ENCODE results near the gene GPC3. TPM values are rescaled to one million over a fixed set of nuclear protein-coding genes. Genes with fewer than 3 reads are reported as not detected.

The GPC3 gene
- polyA plus RNA-seq, 5 donors = 394 to 493 (median 469) TPM

DNA sequence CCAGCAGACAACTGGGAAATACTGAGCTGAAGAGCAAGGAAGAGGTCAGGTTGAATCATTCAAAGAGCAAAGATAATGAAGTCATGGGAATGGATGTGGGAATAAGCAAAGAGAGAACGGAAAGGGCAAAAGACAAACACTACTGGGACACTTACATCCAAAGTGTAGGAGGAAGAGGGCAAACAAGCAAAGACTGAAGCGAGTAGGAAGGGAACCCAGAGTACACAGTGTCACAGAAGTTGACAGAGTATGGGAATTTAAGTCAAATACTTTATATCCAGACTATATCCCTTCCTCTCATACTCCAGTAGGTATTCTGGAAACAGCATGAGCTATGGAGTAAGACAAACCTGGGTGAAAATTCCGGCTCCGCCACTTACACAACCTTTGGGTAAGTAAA lies 12.5 kb downstream of the GPC3 start:
- DNase-seq = no peak

- no peak for DNase-seq
Observed at GRCh38 chrX:133971586-133971985, 13.8 kb downstream of the GPC3 start.

DNA sequence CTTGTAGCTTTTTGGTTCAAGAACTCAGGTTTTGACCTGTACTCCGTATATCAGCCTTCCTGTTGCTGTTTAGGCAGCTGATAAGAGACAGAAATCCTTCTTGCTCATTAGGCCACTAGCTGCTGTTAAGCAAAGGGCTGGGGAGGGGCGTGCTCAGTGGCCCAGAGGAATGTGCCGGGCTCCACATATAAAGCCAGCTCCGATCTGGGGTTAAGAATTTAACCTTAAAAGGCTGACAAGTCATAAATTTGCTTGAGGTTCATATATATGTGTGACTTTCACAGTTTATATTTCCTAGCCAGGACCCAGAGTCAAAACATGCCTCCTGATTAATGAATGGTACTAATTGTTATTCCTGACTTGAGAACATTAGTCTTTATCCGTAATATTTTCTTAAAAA lies 15.3 kb downstream of the GPC3 start:
- DNase-seq = no peak

- no peak for DNase-seq
Observed at GRCh38 chrX:133969191-133969590, 16.2 kb downstream of the GPC3 start.

GRCh38 chrX:133968109-133968508 lies 17.3 kb downstream of the GPC3 start:
- no peak for DNase-seq

DNA sequence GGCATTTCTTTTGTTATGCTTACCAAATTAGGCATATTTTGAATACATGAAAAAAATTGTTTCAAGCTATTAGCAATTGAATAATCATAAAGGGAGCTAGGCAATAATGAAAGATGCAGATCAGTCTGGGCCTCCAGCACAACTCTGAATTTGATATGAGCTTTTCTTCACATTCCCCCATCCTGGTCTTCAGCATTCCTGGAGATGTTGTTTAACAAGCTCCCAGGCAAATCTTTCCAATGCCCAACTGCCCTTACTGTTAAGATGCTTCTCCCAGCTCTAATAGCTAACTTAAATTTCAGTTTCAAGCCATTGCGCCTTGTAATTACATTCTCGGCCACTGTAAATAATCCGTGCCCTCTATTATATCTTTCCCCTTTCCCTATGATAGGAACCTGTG lies 19.2 kb downstream of the GPC3 start:
- no peak for DNase-seq

- no peak for DNase-seq
Observed at GRCh38 chrX:133965321-133965720, 20.1 kb downstream of the GPC3 start.

- no peak for DNase-seq
Observed at GRCh38 chrX:133961046-133961445, 24.3 kb downstream of the GPC3 start.

DNA sequence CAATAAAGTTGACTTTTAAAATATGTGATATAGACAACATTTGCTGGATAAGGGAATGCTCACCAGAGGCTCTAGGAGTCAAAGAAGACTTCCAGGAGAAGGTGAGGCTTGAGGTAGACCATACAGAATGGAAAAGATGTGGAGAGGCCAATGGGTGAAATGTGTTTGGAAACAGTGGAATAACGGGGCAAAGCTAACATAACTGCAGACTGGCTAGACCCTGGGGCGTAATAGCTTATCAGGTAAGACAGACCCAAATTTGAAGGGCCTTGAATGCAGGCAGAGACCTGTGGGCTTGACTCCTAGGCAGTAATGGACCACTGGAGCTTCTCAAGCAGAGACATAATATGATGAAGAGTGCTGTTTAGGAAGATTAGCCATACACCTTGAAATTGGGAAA lies 25.4 kb downstream of the GPC3 start:
- DNase-seq = no peak

- DNase-seq = no peak
Observed at GRCh38 chrX:133958997-133959688, 26.3 kb downstream of the GPC3 start.

DNA sequence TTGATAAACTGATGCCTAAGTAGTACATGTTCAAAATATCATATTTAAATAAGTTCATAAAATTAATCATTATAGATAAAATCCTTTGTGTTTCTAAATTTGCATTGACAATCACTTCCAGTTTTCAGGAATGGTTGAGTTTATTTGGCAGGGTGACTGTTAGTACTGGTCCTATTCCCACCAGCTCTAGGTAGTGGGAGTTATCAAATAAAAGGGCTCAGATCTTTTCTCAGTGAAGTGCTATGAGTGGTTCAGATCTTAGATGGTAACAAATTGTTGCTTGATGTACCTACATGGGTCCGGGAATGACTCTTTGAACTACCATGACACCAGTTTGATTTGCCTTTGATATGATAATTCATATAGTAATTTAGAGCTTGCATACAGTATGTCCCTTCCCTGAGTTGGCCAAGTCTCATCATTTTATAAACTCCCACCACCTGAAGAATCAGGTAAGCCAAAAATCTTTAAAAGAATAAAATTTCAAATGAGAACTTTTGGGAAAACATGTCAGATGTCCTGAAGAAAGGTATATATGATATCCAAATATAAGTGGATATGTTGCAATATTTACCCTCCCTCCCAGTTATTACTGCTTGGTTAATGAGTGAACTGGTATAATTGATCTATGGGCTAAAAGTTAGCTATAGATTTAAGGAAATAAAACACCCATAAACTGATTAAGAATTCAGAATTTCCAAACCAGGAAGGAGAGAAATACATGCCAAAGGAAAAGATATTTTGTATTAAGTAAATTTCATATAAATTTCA lies 28.6 kb downstream of the GPC3 start:
- no peak for DNase-seq

DNA sequence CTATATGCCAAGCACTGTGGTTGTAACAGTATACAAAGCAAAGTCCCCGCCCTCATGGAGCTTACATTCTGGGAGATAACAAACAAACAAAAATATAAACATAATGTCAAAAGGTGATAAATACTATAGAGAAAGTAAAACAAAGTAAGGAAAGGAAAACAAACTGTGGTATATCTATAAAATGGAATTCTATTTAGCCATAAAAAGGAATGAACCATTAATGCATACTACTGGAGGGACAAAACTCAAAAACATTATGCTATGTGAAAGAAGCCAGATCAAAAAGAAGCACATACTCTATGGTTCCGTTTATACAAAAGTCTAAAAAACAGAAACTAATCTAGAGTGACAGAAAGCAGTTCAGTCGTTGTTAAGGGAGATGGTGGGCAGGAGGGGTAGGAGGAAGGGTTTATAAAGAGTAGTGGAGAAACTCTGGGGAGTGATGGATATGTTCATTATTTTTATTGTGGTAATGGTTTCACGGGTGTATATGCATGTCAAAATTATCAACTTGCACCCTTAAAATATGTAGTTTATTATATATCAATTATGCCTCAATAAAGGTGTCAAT lies 31.5 kb downstream of the GPC3 start:
- DNase-seq = no peak

DNA sequence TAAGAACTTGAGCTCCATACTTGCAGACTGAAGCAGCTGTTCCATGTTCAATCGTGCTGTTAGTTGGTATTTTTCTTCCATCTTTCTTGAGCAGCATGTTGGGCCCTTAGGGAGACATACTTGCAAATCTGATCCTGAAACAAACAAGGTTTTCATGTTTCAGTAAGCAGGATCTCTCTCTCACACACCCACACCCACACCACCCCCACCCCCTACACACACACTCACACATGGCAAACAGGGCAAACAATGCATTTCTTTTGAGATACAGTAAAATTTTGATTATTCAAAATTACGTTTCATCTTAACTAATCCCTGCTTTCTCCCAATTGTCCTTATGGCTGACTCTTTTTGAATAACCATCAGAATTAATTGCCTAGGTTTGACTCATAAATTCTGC lies 32.3 kb downstream of the GPC3 start:
- no peak for DNase-seq

GRCh38 chrX:133951098-133951497 lies 34.3 kb downstream of the GPC3 start:
- DNase-seq = no peak

- no peak for DNase-seq
Observed at GRCh38 chrX:133950214-133950613, 35.2 kb downstream of the GPC3 start.

DNA sequence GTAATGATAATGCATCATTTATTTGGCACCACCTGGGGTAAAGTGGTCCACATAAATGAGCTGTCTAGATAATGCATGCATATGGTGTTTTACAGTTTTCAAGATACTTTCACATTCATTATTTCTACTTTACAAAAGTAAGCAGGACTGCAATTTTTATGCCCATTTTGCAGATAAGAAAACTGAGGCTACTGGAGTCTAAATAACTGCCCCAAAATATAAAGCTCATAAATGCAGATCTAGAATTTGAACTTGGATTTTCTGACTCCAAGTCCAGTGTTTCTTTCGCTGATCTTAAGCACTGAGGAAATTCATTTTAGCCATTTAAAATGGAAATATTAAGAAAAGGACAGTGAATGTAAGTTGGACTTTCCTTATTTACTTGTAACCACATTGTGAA lies 36.5 kb downstream of the GPC3 start:
- DNase-seq = no peak

DNA sequence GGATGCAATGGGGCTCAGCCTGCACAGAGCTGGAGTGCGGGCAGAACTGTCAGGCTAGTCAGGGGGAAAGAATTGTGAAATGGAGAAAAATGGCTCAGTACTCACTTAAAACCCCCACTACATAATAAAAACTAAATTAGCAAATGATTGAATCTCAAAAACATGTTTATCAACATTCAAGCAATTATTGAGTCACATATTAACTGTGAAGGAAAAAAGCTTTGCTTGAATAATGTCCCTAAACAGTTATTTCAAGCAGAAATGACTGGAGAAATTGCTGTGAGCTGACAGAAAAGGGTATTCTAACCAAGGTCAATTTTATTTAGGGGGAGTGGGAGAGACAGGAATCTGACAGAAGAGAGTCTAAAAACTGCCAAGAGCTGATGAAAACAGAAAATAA lies 37.4 kb downstream of the GPC3 start:
- peak in 1 of 2 donors; percentile 40 for DNase-seq

- DNase-seq = no peak
Observed at GRCh38 chrX:133947022-133947421, 38.4 kb downstream of the GPC3 start.

- DNase-seq = no peak
Observed at GRCh38 chrX:133943507-133943906, 41.9 kb downstream of the GPC3 start.

- DNase-seq = peak; percentile 55 to 65
Observed at GRCh38 chrX:133939655-133940302, 45.6 kb downstream of the GPC3 start.

- DNase-seq = no peak
Observed at GRCh38 chrX:133938530-133938929, 46.9 kb downstream of the GPC3 start.

DNA sequence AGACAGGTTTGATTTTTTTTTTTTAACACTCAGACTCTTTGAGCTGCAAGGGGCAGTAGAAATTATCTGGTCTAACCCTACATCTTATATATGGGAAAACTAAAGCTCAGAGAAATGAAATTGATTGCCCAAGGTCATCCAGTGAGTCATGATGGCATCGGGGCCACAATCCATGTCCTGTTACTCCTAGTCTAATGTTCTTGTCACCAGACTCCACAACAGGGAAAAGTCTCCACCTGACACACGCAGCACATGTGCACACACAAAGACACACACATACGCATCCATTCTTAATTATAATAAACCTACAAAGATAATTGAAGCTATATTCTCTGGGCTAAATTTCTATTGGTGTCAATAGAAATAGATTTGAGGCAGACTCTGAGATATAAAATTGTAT lies 48.4 kb downstream of the GPC3 start:
- no peak for DNase-seq

DNA sequence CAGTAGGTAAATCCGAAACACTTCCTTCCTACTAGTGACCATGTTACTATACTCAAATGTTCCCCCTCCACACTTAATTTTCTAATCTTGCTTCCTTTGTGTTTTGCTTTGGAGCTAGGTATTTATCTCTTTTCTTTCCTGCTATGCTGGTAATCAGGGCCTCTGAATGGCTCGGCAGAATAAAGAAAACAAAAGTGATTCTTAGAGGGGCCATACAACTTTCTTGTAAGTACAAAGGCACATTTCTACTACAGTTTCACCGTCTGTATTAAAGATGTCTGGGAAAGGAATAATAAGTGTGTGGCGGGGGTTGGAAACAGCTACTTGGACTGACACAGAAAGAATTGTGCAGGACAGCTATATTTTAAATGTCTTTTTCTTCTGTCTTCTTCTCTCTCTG lies 50.3 kb downstream of the GPC3 start:
- DNase-seq = no peak

All from right lung (tissue), 5 donors.